Measurements from ENCODE around the gene TP53I3. TPM values are rescaled to one million over a fixed set of nuclear protein-coding genes. Genes with fewer than 3 reads are reported as not detected.

Gene TP53I3
- total and polyA plus RNA-seq, 2 donors from 2014 or later, result 45.1 to 85.0 TPM

DNA sequence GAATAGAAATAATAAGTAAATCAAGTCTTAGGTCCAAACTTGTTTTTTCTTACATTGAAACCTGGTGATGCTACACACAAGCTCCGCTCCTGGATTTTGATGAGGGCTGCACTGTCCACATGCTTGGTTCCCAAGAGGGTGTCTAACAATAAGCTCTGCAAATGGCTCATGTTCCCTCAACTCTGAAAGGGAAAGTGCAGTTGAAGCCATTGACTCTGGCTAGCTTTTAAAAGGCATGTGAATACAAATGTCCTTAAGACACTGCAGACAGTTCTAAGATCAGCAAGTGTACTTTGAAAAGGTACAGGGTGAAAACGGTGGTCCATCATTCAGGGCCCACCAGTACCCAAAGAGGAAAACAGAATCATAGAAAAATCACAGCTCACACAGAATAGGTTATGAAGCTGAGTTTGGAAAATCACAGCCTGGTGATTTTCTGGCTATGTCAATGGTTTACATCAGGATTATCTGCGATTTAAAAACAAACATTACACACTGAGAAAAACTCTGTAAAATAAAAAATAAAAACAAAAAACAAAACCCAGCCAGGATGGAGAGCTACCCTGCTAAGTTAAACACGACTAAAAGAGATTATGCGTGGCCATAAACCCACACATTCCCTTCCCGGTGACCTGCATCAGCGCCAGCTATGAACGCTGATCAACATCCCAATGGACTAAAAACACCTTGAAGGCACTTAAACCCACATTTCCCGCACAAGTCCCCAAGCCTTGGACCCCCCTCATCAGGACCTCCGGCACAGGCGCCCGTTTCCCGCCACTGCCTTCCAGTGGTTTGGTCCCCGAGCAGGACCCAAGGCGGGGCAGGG lies 37.9 kb upstream of the TP53I3 start:
- TF ChIP-seq, protein P1, sequence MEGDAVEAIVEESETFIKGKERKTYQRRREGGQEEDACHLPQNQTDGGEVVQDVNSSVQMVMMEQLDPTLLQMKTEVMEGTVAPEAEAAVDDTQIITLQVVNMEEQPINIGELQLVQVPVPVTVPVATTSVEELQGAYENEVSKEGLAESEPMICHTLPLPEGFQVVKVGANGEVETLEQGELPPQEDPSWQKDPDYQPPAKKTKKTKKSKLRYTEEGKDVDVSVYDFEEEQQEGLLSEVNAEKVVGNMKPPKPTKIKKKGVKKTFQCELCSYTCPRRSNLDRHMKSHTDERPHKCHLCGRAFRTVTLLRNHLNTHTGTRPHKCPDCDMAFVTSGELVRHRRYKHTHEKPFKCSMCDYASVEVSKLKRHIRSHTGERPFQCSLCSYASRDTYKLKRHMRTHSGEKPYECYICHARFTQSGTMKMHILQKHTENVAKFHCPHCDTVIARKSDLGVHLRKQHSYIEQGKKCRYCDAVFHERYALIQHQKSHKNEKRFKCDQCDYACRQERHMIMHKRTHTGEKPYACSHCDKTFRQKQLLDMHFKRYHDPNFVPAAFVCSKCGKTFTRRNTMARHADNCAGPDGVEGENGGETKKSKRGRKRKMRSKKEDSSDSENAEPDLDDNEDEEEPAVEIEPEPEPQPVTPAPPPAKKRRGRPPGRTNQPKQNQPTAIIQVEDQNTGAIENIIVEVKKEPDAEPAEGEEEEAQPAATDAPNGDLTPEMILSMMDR (IDR thresholded peaks at IDR 0.05; ENCODE audit: borderline replicate concordance, extremely low read depth, insufficient read depth), result no peak
- H3K27ac ChIP-seq (ENCODE audit: low read depth in 2 of 2, low read length in 2 of 2), result peak overlapping the region; percentile 79 to 90
- H3K9ac ChIP-seq (ENCODE audit: low read length in 3 of 3), result peak overlapping the region; percentile 72 to 92 (median 74)
- intact Hi-C loops (cut with DNase I), result no loop called here
- DNase-seq (peak in 2 of 5 donors; percentile 18 to 21), FAIRE-seq (no peak)
- peak overlapping the region; percentile 77 to 83 (median 79) for H3K4me3 ChIP-seq (ENCODE audit: low read length in 3 of 3)
- peaks cover 0 to 9% (median 2%) of the 10 kb centered on the region in 3 donors for H3K4me1 ChIP-seq (ENCODE audit: control insufficient read depth in 2 of 3, insufficient read depth in 2 of 3, low read depth in 1 of 3, low read length in 3 of 3)
- no peaks in the 10 kb centered on the region for H3K9me3 ChIP-seq (ENCODE audit: control insufficient read depth in 2 of 3, insufficient read depth in 1 of 3, low read length in 3 of 3)
- H3K36me3 ChIP-seq (ENCODE audit: control insufficient read depth in 2 of 3, insufficient read depth in 3 of 3, low read length in 3 of 3), result no peaks in the 10 kb centered on the region
- H3K27me3 ChIP-seq (ENCODE audit: control insufficient read depth, insufficient read depth, low read length), result no peaks in the 10 kb centered on the region

DNA sequence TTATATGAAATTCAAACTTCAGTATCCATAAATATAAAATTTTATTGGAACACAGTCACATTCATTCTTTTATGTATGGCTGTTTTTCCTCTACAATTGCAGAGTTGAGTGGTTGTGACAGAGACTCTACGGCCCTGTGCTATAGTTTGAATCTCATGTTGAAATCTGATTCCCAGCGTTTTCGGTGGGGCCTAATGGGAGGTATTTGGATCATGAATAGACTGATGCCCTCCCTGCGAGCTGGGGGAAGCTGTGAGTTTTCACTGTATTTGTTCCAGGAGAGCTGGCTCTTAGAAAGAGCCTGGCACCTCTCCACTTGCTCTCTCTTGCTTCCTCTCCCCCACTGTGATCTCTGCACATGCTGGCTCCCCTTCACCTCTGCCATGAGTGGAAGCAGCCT lies 36.8 kb upstream of the TP53I3 start:
- intact Hi-C loops (cut with DNase I), result no loop called here
- Histone ChIP-seq H3K4me3 (ENCODE audit: low read length in 3 of 3) (no peak overlapping the region), H3K27me3 (ENCODE audit: control insufficient read depth, insufficient read depth, low read length) (no peaks in the 10 kb centered on the region), H3K27ac (ENCODE audit: low read depth in 2 of 2, low read length in 2 of 2) (no peak overlapping the region), H3K36me3 (ENCODE audit: control insufficient read depth in 2 of 3, insufficient read depth in 3 of 3, low read length in 3 of 3) (no peaks in the 10 kb centered on the region), H3K9ac (ENCODE audit: low read length in 3 of 3) (no peak overlapping the region), H3K4me1 (ENCODE audit: control insufficient read depth in 2 of 3, insufficient read depth in 2 of 3, low read depth in 1 of 3, low read length in 3 of 3) (peaks cover 0 to 9% (median 2%) of the 10 kb centered on the region in 3 donors), H3K9me3 (ENCODE audit: control insufficient read depth in 2 of 3, insufficient read depth in 1 of 3, low read length in 3 of 3) (no peaks in the 10 kb centered on the region)
- FAIRE-seq (no peak), DNase-seq (peak in 1 of 5 donors; percentile 11)
- TF ChIP-seq, protein P1 (IDR thresholded peaks at IDR 0.05; ENCODE audit: borderline replicate concordance, extremely low read depth, insufficient read depth), result no peak

DNA sequence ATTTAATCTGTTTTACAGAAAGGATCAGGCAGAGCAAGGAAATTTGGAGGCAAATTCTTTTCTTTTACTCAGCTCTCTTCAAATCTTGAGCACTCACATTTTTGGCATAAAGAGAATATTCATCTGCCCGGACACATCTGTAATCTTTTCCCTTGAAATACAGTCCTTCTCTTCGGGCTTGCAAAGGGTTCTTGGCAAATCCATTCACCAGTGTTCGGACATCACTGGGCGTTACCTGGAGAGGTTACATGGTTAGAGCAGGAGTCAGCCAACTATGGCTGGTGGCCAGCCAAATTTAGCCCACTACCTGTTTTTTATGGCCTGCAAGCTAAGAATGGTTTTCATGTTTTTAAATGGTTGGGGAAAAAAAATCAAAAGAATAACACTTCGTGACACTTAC lies 36.4 kb upstream of the TP53I3 start:
- TF ChIP-seq, protein P1 (IDR thresholded peaks at IDR 0.05; ENCODE audit: borderline replicate concordance, extremely low read depth, insufficient read depth), result no peak
- Histone ChIP-seq H3K9me3 (ENCODE audit: control insufficient read depth in 2 of 3, insufficient read depth in 1 of 3, low read length in 3 of 3) (no peaks in the 10 kb centered on the region), H3K9ac (ENCODE audit: low read length in 3 of 3) (no peak overlapping the region), H3K4me1 (ENCODE audit: control insufficient read depth in 2 of 3, insufficient read depth in 2 of 3, low read depth in 1 of 3, low read length in 3 of 3) (peaks cover 0 to 9% (median 2%) of the 10 kb centered on the region in 3 donors), H3K27me3 (ENCODE audit: control insufficient read depth, insufficient read depth, low read length) (no peaks in the 10 kb centered on the region), H3K36me3 (ENCODE audit: control insufficient read depth in 2 of 3, insufficient read depth in 3 of 3, low read length in 3 of 3) (no peaks in the 10 kb centered on the region), H3K27ac (ENCODE audit: low read depth in 2 of 2, low read length in 2 of 2) (no peak overlapping the region), H3K4me3 (ENCODE audit: low read length in 3 of 3) (no peak overlapping the region)
- intact Hi-C loops (cut with DNase I), result no loop called here
- FAIRE-seq, result no peak
- DNase-seq, result no peak

Data from kidney (tissue), 14 donors.